ENCODE measurements around the gene RABL6.
"Not testable (repeated sequence)": the region's sequence is repeated elsewhere in the genome, so short reads cannot be mapped to it uniquely, and the experiment has no call there.

The RABL6 gene

DNA sequence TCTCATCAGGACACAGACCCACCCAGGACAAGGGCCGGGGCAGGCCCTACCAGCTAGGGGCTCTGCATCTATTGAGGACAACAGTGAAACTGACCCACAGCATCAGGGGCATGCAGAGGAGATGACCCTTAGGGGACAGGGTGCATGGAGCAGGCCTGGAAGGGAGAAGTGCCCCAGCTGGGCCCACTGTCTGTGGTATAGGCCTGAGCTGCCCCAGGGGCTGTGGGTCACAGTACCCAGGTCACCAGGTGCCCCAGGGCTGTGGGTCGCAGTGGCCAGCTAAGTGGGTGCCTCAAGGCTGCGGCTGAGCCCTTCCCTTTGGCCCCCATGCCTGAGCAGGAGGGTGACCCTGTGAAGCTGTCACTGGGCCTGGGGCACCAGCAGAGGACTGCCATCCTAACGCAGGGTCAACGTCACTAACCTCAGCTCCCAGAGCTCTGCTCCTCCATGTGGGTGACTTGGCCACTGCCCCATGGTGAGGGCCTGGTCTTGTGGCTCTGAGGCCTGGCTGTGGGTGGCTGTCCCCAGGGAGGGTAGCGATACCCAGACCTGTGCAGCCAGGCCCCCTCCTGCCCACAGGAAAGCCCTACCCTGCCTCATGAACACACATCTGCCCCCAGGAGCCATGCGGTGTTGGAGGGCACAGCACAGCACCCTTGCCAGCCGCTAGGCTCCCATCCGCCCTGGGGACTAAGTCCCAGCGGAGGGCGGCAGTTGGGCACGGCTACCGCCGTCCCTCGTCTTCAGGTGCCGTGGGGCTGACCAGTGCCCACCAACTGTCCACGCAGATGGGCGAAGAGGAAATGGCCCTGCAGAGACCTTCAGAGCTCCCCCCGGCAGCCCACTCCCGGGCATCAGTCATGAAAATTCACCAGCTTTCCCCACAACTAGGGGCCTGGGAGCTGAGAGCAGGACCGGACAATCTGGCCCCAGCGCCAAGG, 53.5 kb downstream of the RABL6 start:
- DNase-seq, result no peak

DNA sequence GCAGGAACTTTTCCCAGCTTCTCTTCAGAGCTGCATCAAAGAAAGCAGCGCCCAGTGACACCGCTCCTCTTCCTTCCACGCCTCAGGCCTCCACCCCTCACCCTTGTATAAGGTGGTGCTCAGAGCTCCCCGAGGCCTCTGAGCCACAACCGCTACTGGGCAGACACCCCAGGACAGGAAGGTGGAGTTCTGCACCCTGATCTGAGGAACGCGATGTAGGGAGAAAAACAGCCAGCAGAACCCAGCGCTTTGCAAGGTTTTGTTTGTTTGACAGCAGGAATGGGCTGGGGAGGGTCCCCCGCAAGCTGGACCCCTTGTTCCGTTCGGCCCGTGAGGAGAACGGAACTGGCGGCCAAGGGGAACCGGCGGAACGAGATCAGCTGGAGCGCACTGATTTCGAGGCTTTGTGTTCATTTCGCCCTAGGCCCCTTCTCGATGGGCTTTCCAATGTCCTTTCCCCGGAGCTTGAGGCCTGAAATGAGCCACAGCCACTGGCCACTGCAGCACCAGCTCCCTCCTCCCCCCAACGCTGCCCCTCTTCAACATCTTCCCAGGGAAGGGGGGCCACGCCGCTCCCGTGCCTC, 54.2 kb downstream of the RABL6 start:
- DNase-seq, result no peak

DNA sequence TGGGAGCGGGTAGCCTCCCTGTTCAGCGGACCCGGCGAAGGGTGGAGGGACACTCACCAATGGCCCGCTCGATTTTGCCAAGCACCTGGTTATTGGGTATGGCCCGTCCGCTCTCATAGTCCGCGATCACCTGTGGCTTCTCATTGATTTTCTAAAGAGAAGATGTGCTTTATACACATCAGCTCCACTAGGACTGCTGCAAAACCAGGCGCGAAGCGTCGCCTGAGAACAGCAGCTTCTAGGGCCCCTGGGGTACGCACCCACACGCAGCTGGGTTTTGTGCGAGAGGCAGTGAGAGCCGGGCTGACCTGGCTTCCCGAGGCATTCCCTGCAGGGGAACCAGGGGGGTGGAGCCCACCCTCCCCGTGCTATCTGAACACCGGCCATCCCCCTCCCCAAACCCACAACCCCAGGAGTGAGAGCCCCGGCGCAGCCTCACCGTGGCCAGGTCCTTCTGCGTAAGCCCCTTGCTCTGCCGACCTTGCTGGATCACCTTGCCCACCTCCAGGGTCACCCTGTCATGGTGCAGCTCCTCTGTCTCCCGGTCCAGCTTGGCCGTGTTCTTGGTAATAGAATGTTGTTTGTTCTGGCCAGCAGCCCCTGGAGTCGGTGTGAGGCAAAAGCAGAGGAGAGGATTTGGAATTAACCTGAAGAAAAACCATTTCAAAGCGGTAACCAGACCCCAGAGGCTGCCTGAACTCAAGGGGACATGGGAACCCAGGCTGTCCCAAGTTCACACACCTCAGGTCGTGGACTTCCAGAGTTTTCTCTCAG, 55.3 kb downstream of the RABL6 start:
- DNase-seq, result no peak

DNA sequence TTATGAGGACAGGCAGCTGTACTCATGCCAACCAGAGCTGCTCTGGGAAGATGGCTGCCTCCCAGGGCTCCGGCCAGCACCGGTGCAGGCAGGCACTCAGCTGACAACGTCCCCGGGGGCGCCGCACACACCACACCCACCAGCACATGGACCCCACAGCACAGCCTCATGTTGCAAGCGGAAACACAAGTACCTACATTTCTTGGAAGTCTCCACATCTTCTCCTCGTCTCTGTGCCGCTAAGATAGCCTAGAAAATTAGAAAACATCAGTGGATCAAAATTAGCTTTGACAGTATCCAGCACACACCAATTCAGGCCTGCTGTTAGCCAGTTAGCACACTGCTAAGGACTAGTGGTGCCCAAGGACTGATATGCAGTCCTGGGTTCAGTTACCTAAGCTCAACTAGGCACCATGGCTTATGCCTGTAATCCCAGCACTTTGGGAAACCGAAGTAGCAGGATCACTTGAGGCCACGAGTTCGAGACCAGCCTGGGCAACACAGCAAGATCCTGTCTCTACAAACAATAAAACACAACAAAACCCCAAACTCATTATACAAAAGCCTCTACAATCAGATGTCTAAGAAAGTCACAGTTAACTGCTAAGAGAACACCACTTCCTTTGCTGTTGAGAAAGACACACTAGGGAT, 56.0 kb downstream of the RABL6 start:
- DNase-seq, result no peak

DNA sequence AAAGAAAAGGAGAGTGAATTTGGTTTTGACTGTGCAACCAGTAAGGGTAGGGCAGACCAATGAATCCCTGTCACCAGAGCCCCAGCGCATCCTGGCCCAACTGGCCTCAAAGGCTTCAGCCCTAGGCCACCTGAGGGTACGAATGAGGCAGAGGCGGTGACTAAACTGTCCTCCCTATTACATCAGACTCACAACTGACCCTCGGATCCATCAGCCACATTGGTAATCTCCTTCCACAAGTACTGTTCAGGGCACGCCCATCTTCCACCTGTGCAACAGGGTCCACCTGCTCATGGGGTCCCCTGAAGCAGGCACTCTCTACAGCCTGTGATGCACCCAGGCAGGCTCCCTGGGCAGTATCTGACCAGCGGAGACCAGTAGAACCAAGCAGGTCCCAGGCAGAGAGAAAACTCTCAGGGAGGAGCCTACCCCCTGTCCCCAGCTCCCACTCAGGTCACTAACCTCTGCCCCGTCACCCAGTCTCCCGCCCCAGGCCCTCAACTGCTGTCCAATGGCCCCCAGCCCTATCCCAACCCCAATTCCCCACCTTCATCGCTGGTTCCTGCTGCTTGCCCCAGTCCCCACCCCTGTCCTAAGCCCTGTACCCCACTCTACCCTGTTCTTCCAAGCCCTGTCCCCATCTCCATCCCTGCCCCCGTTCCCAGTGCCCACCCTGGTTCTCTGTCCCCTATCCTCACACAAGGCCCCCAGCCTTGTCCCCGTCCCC, 57.5 kb downstream of the RABL6 start:
- no peak for DNase-seq

DNA sequence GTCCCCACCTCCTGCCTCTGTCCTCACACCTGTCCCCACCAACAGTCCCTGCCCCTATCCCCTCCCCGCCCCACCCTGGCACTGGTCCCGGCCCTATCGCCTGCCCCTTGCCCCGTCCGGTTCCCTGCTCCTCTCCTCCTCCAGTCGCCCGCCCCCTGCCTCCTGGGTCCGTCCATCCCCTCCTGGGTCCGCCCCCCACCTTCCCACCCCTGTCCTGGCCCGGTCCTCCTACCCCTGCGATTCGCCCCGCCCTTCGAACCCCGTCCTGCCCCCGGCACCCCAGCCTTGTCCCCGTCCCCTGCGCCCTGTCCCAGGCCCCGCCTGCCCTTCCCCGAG, 58.0 kb downstream of the RABL6 start:
- no peak for DNase-seq

DNA sequence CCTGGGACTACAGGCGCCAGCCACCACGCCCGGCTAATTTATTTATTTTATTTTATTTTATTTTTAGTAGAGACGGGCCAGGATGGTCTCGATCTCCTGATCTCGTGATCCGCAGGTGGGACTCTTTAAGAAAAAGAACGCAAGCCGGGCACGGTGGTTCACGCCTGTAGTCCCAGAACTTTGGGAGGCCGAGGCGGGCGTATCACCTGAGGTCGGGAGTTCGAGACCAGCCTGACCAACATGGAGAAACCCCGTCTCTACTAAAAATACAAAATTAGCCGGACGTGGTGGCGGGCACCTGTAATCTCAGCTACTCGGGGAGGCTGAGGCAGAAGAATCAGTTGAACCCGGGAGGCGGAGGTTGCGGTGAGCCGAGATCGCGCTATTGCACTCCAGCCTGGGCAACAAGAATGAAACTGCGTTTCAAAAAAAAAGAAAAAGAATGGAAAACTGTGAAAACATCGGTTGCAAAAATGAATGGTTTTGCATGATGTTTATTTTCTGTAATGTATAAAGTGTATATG, 59.2 kb downstream of the RABL6 start:
- DNase-seq, result not testable (repeated sequence)

DNA sequence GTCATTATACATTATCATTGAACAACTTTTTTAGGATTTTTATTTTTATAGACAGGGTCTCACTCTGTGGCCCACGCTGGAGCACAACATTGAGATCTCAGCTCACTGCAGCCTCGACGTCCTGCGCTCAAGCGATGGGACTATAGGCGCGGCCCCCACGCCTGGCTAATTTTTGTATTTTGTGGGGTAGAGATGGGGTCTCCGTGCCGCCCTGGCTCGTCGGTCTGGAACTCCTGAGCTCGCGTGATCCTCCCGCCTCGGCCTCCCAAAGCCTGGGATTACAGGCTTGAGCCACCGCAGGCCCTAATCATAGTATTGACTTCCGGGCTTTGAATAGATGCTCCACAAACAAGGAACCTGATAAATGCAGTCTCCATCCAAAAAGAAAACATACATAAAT, 59.7 kb downstream of the RABL6 start:
- no peak for DNase-seq

DNA sequence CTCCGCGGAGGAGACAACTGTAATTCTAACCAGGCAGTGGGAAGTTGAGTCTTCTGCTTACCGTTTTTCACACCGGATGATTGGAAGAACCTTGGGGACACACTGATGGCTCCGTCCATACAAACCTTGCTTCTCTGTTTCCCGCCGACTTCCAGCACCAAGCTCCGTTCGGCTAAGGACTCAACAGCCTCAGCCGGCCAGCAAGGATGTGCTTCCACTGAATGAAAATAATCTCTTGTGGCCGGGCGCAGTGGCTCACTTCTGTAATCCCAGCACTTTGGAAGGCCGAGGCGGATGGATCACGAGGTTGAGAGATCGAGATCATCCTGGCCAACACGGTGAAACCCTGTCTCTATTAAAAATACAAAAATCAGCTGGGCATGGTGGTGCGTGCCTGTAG, 60.2 kb downstream of the RABL6 start:
- no peak for DNase-seq

DNA sequence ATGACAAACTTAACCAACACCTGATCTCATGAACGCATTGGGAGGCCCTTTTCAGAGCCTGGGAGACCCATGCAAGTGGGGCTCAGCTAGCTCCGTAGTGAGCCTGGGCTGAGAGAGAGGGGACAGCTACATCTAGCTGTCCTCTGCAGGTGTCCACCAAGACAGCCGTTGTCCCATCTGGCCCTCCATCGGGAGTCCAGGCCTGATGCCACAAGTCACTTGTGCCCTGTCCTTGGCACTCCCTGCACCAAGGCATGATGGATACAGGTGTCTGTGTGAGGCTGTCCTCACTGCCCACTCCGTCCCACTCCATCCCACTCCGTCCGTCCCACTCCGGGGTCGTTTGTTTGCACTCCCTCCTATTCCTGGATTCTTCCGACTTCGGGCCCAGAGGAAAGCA, 60.9 kb downstream of the RABL6 start:
- no peak for DNase-seq

DNA sequence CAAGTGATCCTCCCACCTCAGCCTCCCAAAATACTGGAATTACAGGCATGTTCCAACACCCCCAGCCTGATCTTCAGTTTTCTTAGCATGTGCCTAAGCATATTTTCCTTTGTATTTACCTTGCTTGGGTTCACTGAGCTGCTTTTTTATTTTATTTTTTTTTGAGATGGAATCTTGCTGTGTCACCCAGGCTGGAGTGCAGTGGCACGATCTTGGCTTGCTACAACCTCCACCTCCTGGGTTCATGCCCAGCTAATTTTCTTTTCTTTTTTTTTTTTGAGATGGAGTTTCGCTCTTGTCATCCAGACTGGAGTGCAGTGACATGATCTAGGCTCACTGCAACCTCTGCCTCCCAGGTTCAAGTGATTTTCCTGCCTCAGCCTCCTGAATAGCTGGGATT, 61.9 kb downstream of the RABL6 start:
- DNase-seq, result not testable (repeated sequence)

DNA sequence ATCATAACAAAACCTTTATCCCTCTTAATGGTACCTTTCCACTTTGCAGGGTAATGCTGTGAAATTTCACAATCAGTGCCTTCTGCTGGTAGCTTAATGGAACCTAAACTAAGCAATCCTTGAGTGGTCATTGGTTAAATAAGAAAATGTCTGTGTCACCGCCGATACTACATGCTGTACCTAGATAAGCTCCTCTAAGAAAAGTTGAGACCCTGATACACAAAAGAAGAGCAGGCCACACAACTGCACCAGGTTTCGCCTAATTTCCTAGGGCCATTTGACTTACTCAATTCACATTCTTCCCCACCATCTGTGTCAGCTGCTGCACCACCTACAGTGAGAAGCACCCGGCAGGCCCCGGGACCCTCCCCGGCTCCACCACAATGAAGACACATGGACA, 67.4 kb downstream of the RABL6 start:
- DNase-seq, result no peak

DNA sequence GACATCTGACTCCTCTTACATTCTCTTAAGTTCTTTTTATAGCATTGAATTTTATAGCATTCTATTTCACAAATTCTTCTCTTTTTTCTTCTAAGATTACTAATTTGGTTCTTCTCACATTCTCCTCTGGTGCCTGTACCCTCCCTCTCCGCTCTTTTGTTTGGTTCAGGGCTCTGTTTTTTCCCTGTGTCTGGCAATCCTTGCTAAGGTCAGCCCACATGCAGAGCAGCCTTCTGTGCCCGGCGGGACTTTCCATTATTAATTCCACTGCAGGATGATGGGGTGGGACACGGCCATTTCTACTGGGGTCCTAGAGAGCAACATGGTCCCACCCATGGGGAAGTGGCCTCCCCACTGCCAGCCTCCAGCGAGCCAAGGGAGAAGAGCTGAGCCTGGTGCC, 68.7 kb downstream of the RABL6 start:
- no peak for DNase-seq

DNA sequence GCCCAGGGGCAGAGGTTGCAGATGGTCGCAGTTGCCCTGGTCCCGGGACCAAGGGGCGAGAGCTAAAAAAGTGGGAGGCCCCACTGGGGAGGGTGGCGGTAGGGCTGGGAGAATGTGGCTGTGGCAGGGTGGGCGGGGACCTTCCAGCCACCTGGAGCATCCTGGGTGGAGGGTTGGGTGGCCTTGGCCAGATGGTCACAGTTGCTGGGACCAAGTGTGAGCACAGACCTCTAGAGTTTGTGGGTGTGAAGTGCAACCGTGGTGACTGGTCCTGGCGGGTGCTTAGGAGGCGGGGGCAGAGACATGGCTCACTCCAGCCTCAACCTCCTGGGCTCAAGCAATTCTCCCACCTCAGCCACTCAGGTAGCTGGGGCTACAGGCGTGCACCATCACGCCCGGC, 72.9 kb downstream of the RABL6 start:
- no peak for DNase-seq

DNA sequence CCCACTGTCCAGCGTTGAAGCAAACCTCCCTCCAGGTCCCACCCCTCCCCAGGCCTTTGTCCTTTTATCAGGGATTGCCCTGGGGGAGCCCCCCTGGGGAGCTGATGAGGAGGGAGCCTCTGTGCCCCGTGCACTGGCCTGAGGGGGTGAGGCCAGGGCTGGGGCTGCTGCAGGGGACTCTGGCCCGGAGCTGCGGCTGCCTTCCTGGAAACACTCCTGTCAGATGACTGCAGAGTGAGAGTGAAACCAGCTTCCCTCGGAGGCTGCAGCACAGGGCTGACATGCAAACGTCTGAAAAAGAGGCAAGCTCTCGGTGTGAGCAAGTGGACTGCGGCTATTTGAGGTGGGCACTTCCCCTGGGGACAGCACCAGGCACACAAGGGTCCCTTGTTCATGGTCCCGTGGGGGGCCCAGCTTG, 74.0 kb downstream of the RABL6 start:
- no peak for DNase-seq

DNA sequence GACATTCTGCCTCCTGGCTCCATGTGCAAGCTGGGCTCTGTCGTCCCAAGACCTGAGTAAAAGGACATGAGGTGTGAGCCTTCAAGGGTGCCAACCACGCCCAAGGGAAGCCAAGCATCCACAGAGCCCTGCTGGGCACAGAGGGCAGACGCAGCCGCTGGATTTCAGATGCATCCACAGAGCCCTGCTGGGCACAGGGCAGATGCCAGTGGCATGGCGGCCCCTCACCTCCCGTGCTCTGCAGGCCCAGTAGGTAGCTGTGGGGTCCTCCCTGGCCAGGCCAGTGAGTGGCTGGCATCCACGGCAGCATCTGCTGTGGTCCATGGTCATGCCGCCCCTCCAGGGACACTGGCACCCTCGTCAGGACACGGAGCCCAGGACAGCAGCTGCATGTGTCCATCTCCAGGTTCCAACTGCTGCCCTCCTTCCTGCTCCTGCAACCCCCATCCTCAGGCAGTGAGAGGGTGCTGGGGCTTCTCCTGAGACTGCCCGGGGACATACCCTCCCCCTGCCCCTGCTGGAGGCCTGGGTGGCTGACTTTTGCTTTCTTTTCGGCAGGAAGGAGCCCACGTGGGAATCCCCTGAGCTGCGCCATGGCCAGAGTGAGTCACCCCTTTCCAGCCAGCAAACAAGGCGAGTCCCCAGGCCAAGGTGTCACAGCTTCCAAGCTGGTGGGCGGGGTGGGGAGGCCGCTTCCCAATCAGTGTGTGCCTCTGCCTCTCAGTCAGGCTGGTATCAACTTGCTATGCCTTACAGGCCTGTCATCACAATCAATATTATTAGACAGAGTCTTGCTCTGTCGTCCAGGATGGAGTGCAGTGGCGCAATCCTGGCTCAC, 74.6 kb downstream of the RABL6 start:
- DNase-seq, result no peak

DNA sequence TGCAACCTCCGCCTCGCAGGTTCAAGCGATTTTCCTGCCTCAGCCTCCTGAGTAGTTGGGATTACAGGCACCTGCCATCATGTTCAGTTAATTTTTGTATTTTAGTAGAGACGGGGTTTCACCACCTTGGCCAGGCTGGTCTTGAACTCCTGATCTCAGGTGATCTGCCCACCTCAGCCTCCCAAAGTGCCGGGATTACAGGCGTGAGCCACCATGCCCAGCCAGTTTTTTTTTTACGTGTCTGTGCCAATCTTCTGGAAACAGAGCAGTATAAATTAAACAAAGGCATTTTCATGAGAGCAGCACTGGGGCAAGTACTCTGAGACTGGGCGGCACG, 75.2 kb downstream of the RABL6 start:
- not testable (repeated sequence) for DNase-seq

DNA sequence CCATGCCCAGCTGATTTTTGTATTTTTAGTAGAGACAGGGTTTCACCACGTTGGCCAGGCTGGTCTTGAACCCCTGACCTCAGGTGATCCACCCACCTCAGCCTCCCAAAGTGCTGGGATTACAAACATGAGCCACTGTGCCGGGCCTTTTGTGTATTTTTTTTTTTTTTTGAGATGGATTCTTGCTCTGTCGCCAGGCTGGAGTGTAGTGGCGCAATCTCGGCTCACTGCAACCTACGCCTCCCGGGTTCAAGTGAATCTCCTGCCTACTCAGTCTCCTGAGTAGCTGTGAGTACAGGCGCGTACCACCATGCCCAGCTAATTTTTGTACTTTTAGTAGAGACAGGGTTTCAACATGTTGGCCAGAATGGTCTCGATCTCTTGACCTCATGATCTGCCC, 75.9 kb downstream of the RABL6 start:
- not testable (repeated sequence) for DNase-seq

DNA sequence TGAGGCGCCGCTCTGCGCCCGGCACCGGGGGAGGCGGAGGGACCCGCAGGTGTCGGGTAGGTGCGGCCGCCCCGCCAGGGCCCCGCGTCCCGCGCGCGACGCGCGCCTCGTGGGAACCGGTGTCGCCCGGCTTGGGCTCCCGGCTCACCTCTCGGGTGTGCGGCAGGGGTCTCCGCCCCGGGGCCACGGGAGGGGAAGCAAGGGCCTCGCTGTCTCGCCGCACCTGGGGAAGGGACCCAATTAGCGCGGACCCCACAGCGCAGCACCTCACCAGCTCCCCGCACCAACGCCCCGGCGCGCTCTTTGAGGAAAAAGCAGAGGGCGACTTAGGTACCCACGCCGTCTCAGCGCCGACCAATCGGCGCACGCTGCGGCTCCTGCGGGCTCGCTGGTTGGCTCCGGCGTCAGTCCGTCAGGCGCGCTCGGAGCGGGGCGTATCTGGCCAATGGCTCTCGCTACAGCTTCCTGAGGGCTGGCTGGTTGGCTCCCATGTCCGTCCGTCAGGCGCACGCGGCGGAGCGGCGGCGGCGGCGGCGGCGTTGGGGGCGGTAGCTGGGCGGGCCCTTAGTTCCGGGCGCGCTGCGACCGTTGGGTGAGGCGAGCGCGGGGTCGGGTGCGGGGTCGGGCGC, 78.3 kb downstream of the RABL6 start, which contains the start of gene TRAF2:
TRAF2 (plus strand) TSS at position 567 of the 629 bp plus-strand sequence. CDS start 12,225 bp downstream, outside the sequence.
- peak; percentile 94 for DNase-seq

DNA sequence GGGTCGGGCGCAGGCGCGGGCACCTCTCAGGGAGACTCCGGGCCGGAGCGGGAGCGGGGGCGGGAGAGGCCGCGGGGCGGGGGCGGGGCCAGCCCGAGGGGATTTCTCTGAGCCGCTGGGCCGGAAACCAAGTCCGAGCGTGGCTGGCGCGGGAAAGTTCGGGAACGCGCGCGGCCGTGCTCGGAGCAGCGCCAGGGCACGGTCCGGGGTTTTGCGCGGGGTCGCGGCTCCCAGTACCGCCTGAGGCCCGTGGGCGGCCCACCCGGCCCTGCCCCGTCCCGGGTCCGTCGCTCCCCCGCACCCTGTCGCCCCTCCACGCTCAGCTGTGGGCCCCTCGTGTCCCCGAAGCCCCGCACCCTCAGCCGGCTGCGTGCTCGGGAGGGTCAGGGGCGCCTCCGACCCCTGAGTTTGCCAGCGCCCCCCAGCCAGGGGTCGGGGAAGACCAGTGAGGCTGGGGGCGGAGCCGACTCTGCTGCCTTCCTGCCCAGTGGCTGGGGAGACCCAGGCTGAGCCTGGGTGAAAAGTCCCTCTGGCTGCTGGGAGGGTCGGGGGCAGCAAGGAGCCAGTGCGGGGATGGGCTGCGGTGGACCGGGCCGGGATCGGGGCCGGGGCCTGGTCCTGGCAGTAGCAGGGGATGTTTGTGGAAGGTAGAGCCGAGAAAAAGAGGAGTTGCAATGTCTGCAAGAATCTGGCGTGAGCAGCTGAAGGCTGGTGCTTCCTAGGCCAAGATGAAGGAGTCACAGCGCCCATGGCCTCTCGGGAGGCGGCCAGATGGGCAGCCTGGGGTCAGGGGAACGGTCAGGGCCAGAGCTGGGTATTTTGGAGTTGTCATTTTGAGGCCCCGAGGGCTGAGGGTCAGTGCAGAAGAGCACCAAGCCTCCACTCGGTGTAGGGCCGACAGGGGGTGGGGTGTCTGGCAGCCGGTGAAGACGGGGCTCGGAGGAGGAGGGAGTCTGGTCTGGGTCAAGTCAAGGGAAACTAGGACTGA, 79.2 kb downstream of the RABL6 start:
- DNase-seq, result no peak
